ENCODE results near the gene SENP2.

DNA sequence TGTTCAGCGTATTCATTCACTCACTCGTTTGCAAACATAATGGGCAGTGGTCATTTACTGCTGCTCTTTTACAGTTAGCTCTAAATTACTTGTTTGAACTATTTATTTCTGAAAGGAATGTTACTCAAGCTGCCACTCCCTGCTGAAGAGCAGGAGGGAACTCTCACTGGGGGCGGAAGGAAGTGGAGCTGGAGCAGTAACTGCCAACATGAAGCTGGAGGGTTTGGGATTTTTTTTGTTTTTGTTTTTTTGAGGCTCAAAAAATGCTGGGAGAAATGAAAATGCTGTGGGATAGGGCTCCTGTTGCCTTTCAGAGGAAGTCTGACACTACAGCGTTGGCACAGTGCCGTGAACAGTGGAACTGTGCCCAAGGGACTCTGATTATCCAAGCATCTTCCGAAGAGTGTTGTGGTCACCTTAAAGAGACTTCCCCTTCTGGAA is 44.1 kb downstream of the SENP2 start:
- TF ChIP-seq, protein P1, sequence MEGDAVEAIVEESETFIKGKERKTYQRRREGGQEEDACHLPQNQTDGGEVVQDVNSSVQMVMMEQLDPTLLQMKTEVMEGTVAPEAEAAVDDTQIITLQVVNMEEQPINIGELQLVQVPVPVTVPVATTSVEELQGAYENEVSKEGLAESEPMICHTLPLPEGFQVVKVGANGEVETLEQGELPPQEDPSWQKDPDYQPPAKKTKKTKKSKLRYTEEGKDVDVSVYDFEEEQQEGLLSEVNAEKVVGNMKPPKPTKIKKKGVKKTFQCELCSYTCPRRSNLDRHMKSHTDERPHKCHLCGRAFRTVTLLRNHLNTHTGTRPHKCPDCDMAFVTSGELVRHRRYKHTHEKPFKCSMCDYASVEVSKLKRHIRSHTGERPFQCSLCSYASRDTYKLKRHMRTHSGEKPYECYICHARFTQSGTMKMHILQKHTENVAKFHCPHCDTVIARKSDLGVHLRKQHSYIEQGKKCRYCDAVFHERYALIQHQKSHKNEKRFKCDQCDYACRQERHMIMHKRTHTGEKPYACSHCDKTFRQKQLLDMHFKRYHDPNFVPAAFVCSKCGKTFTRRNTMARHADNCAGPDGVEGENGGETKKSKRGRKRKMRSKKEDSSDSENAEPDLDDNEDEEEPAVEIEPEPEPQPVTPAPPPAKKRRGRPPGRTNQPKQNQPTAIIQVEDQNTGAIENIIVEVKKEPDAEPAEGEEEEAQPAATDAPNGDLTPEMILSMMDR (conservative IDR thresholded peaks at IDR 0.05 in 1 of 2, IDR thresholded peaks at IDR 0.05 in 1 of 2; ENCODE audit: extremely low read depth in 1 of 2, insufficient read depth in 1 of 2, low read depth in 1 of 2, low read length in 2 of 2) = no peak
- no peak for TF ChIP-seq EZH2 (IDR thresholded peaks at IDR 0.05; ENCODE audit: borderline replicate concordance, low read length)

Data from mammary epithelial cell (primary cell).